Skeletal muscle tissue (tissue), 4 donors: Measurements from ENCODE around the gene USP44. TPM values are rescaled to one million over a fixed set of nuclear protein-coding genes. Genes with fewer than 3 reads are reported as not detected.

ENCODE experiments used
- H3K27ac ChIP-seq: one replicate; pipeline ENCODE4 v1.7.0; 2013; ENCODE audit warnings: mild to moderate bottlenecking, low read depth, low read length, inconsistent platforms
- H3K27me3 ChIP-seq, 3 donors: one replicate each; pipeline ENCODE4 v1.7.0; 2013; ENCODE audit warnings: low read length in 3 of 3; ENCODE audit not compliant: control insufficient read depth in 3 of 3, insufficient read depth in 3 of 3
- H3K36me3 ChIP-seq, 3 donors: one replicate each; pipeline ENCODE4 v1.7.0; 2013; ENCODE audit warnings: low read length in 3 of 3; ENCODE audit not compliant: control insufficient read depth in 3 of 3, insufficient read depth in 3 of 3
- H3K4me1 ChIP-seq, 3 donors: one replicate each; pipeline ENCODE4 v1.7.0; 2013; ENCODE audit warnings: low read length in 3 of 3, mild to moderate bottlenecking in 3 of 3; ENCODE audit not compliant: control insufficient read depth in 3 of 3, insufficient read depth in 3 of 3
- H3K4me3 ChIP-seq, 3 donors: one replicate each; pipeline ENCODE4 v1.7.0; 2013; ENCODE audit warnings: low read length in 3 of 3
- H3K9ac ChIP-seq, 3 donors: one replicate each; pipeline ENCODE4 v1.7.0; 2013; ENCODE audit warnings: low read length in 3 of 3, mild to moderate bottlenecking in 3 of 3, moderate library complexity in 2 of 3, low read depth in 1 of 3
- H3K9me3 ChIP-seq, 3 donors: one replicate each; pipeline ENCODE4 v1.7.0; 2013; ENCODE audit warnings: low read length in 3 of 3; ENCODE audit not compliant: control insufficient read depth in 3 of 3
- total RNA-seq: library from RNA; depleted of rRNA; stranded (reverse); fragments of >200 nt; gene quantifications from one replicate; pipeline ENCODE4 v1.2.3, GENCODE V29; 2014
- donor health status: Osteomylitis.

USP44 gene
- total RNA-seq, 1 donor from 2014 or later: 1.0 TPM

DNA sequence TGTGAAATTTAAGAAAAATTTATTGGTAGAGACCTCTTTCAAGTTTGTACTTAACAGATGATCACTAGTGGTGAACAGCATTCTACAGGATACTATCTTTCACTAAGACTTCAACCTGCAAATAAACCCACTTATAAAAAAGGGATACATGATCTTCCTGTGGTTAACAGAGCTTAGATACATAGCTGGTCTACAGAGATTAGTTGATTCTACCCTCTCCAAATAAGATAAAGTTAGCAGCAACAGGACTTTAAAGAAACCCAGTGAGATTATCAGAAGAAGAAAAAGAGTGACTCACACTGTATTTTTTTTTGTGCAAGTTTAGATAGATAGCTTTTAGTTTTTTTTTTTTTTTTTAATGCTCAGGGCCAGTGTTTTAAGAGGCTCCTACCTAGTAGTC, 34.5 kb downstream of the USP44 start:
- H3K36me3 ChIP-seq: peaks cover 17 to 32% (median 29%) of the 10 kb centered on the region in 3 donors
- no peak overlapping the region for H3K27ac ChIP-seq
- no peak overlapping the region for H3K9ac ChIP-seq
- no peaks in the 10 kb centered on the region for H3K9me3 ChIP-seq
- no peaks in the 10 kb centered on the region for H3K4me1 ChIP-seq
- H3K4me3 ChIP-seq: no peak overlapping the region
- no peaks in the 10 kb centered on the region for H3K27me3 ChIP-seq

DNA sequence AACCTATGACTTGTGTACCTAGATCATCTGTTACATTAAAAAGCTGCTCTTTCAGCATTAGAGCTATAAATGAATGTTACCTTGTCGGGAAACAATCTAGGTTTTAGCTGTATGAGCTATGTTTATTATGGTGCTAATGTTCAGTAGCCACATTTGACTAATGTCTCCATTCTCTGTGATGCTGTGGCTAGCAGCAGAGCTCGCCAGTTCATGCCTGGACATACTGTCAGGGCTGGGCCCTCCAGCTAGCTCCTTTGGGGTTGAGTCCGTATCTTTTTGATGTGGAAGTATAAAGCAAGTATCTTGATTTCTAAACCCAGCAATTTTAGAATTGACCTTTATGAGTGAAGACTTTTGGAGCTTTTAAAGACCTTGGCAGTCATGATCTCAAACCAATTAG, 36.1 kb downstream of the USP44 start:
- H3K9ac ChIP-seq: no peak overlapping the region
- no peaks in the 10 kb centered on the region for H3K27me3 ChIP-seq
- H3K4me1 ChIP-seq: no peaks in the 10 kb centered on the region
- no peaks in the 10 kb centered on the region for H3K9me3 ChIP-seq
- H3K27ac ChIP-seq: no peak overlapping the region
- no peak overlapping the region for H3K4me3 ChIP-seq
- peaks cover 17 to 42% (median 39%) of the 10 kb centered on the region in 3 donors for H3K36me3 ChIP-seq

DNA sequence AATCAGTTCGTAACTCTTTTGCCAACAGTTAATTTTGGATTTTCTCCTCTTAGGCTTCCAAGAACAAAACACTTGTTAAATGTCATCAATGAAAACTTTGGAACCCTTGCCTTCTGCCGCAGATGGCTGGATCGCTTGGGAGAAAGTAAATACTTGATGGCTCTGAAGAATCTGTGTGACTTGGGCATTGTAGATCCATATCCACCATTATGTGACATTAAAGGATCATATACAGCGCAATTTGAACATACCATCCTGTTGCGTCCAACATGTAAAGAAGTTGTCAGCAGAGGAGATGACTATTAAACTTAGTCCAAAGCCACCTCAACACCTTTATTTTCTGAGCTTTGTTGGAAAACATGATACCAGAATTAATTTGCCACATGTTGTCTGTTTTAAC, 37.7 kb downstream of the USP44 start:
- no peak overlapping the region for H3K4me3 ChIP-seq
- no peak overlapping the region for H3K9ac ChIP-seq
- H3K27ac ChIP-seq: no peak overlapping the region
- peaks cover 20 to 48% (median 44%) of the 10 kb centered on the region in 3 donors for H3K36me3 ChIP-seq
- H3K9me3 ChIP-seq: no peaks in the 10 kb centered on the region
- no peaks in the 10 kb centered on the region for H3K27me3 ChIP-seq
- H3K4me1 ChIP-seq: peaks cover 0 to 4% (median 0%) of the 10 kb centered on the region in 3 donors

DNA sequence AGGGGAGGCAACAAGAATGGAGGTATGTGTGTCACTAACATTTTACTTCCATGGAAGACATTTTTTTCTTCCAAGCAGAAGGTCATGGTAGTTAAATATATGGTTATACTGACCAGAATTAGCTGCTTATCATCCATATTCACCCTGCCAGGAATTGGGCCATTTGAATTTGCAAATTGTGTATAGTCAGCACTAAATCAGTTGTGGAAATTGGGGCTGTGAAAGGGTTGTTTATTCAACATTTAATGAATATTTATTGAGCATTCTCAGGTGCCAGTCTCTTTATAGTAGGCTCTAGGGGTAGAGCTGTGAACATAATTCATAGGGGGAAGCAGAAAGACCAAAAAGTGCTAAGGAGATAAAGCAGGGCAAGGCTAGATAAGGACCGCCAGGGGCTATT, 39.3 kb downstream of the USP44 start:
- Histone ChIP-seq H3K4me1 (peaks cover 0 to 4% (median 0%) of the 10 kb centered on the region in 3 donors), H3K9ac (no peak overlapping the region), H3K36me3 (peaks cover 20 to 58% (median 51%) of the 10 kb centered on the region in 3 donors), H3K4me3 (no peak overlapping the region), H3K27me3 (no peaks in the 10 kb centered on the region), H3K27ac (no peak overlapping the region), H3K9me3 (no peaks in the 10 kb centered on the region)

DNA sequence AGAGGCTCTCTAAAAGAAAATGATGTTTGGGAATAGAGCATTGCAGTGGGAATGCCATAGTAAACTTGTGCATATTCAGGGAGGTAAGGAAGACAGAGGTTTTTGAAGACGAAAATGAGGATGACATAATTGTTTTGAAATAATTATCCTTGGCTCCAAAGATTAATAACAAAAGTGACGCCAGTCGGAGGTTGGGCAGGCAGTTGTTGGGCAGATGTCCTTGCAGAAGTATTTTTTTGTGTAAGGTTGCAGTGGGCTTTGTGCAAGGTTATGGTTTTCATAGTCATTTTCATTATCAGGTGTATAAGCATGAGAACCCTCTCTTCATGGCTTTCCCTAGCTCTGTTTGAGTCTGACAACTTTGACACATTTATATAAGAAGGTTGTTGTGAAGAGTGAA, 42.0 kb downstream of the USP44 start:
- H3K9me3 ChIP-seq: no peaks in the 10 kb centered on the region
- no peaks in the 10 kb centered on the region for H3K27me3 ChIP-seq
- H3K4me1 ChIP-seq: peaks cover 0 to 4% (median 0%) of the 10 kb centered on the region in 3 donors
- H3K4me3 ChIP-seq: no peak overlapping the region
- H3K36me3 ChIP-seq: peaks cover 31 to 63% (median 58%) of the 10 kb centered on the region in 3 donors
- no peak overlapping the region for H3K27ac ChIP-seq
- H3K9ac ChIP-seq: no peak overlapping the region

GRCh38 chr12:95506707-95507523, 44.4 kb downstream of the USP44 start:
- Histone ChIP-seq H3K4me1 (peaks cover 0 to 4% (median 0%) of the 10 kb centered on the region in 3 donors), H3K27ac (no peak overlapping the region), H3K9ac (no peak overlapping the region), H3K27me3 (no peaks in the 10 kb centered on the region), H3K36me3 (peaks cover 24 to 49% (median 48%) of the 10 kb centered on the region in 3 donors), H3K9me3 (no peaks in the 10 kb centered on the region), H3K4me3 (no peak overlapping the region)

DNA sequence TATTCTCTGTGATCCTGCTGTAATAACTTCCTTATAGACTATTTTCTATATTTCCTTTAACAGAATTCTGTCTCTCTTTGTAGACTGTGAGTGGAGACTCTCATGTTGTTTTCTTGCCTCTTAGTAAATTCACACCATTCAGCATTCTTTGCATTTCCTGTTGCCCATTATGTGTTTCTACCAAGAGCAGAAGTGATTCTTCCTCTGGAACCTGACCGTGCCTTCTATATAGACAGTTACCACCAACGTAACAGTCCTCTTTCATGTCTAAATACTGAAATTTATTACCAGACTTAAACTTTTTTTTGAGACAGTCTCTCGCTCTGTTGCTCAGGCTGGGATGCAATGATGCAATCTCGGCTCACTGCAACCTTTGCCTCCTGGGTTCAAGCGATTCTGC, 46.2 kb downstream of the USP44 start:
- Histone ChIP-seq H3K36me3 (peaks cover 24 to 36% (median 35%) of the 10 kb centered on the region in 3 donors), H3K27me3 (no peaks in the 10 kb centered on the region), H3K4me3 (no peak overlapping the region), H3K9ac (no peak overlapping the region), H3K27ac (no peak overlapping the region), H3K4me1 (peaks cover 0 to 4% (median 0%) of the 10 kb centered on the region in 3 donors), H3K9me3 (no peaks in the 10 kb centered on the region)

DNA sequence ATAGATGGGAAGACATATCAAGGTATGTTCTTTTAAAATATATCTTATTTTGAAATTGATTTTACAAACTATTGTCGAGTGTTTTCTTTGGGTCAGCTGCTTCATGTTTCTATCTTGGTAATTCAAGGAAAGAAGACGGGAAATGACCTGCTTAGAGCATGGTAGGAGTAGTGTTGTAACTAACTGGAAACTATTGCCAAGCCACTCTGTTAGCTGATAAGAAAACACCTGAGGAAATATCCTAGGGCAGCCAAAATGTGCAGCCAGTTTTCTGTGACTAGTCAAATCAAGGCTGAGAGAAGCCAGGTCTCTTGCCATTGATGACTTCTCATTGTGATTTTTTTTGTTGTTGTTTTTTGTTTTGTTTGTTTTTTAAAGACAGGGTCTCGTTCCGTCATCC, 47.1 kb downstream of the USP44 start:
- Histone ChIP-seq H3K9me3 (peaks cover 0 to under 1% (median 0%) of the 10 kb centered on the region in 3 donors), H3K9ac (no peak overlapping the region), H3K36me3 (peaks cover 22 to 43% (median 40%) of the 10 kb centered on the region in 3 donors), H3K27ac (no peak overlapping the region), H3K4me3 (no peak overlapping the region), H3K27me3 (no peaks in the 10 kb centered on the region), H3K4me1 (peaks cover 0 to under 1% (median 0%) of the 10 kb centered on the region in 3 donors)

GRCh38 chr12:95499772-95500171, 51.5 kb downstream of the USP44 start:
- no peak overlapping the region for H3K9ac ChIP-seq
- no peak overlapping the region for H3K4me3 ChIP-seq
- H3K27me3 ChIP-seq: no peaks in the 10 kb centered on the region
- peaks cover 22 to 51% (median 43%) of the 10 kb centered on the region in 3 donors for H3K36me3 ChIP-seq
- H3K9me3 ChIP-seq: peaks cover 0 to 2% (median 0%) of the 10 kb centered on the region in 3 donors
- no peaks in the 10 kb centered on the region for H3K4me1 ChIP-seq
- H3K27ac ChIP-seq: no peak overlapping the region

- no peak overlapping the region for H3K9ac ChIP-seq
- peaks cover 0 to 2% (median 0%) of the 10 kb centered on the region in 3 donors for H3K9me3 ChIP-seq
- peaks cover 17 to 43% (median 40%) of the 10 kb centered on the region in 3 donors for H3K36me3 ChIP-seq
- no peak overlapping the region for H3K27ac ChIP-seq
- H3K4me1 ChIP-seq: no peaks in the 10 kb centered on the region
- H3K4me3 ChIP-seq: no peak overlapping the region
- no peaks in the 10 kb centered on the region for H3K27me3 ChIP-seq
Observed at GRCh38 chr12:95498968-95499367, 52.3 kb downstream of the USP44 start.
